Glomerular visceral epithelial cell (primary cell): ENCODE data around the gene FOXI2.

Experiments used
- DNase-seq: peaks from one replicate; pipeline ENCODE4 v3.0.0-alpha.2; 2016; ENCODE audit errors: extremely low spot score

FOXI2 gene

GRCh38 chr10:127736915-127737562 lies at the start of gene FOXI2:
Gene FOXI2, plus strand, starts transcription at chr10:127737185. Its CDS starts 89 bp downstream, at chr10:127737274.
- DNase-seq, result no peak

GRCh38 chr10:127687548-127687947 lies 49.4 kb upstream of the FOXI2 start:
- no peak for DNase-seq

GRCh38 chr10:127690176-127690835 lies 46.7 kb upstream of the FOXI2 start:
- DNase-seq, result no peak

- DNase-seq, result peak; percentile 35
These were observed 42.3 kb upstream of the FOXI2 start for GRCh38 chr10:127694580-127695193.

GRCh38 chr10:127695431-127695830 lies 41.6 kb upstream of the FOXI2 start:
- DNase-seq, result no peak

GRCh38 chr10:127698886-127699285 lies 38.1 kb upstream of the FOXI2 start:
- DNase-seq, result no peak

- DNase-seq, result no peak
These were observed 37.7 kb upstream of the FOXI2 start for GRCh38 chr10:127699311-127699710.

GRCh38 chr10:127702271-127702670 lies 34.7 kb upstream of the FOXI2 start:
- DNase-seq, result no peak

GRCh38 chr10:127715249-127715648 lies 21.7 kb upstream of the FOXI2 start:
- DNase-seq, result no peak

- no peak for DNase-seq
These were observed 21.1 kb upstream of the FOXI2 start for GRCh38 chr10:127715782-127716378.

- DNase-seq, result no peak
These were observed 16.8 kb upstream of the FOXI2 start for GRCh38 chr10:127720142-127720541.

GRCh38 chr10:127720903-127721302 lies 16.1 kb upstream of the FOXI2 start:
- no peak for DNase-seq

- DNase-seq, result no peak
These were observed 2.2 kb upstream of the FOXI2 start for GRCh38 chr10:127734753-127735152.

GRCh38 chr10:127735156-127735555 lies 1.8 kb upstream of the FOXI2 start:
- no peak for DNase-seq

GRCh38 chr10:127735723-127736221 lies 1.2 kb upstream of the FOXI2 start:
- no peak for DNase-seq

- DNase-seq, result no peak
These were observed 617 bp upstream of the FOXI2 start for GRCh38 chr10:127736222-127736914.

- no peak for DNase-seq
These were observed 852 bp downstream of the FOXI2 start for GRCh38 chr10:127737563-127738511.

- no peak for DNase-seq
These were observed 1.8 kb downstream of the FOXI2 start for GRCh38 chr10:127738512-127739424.

- DNase-seq, result no peak
These were observed 2.9 kb downstream of the FOXI2 start for GRCh38 chr10:127739908-127740307.

- DNase-seq, result no peak
These were observed 3.6 kb downstream of the FOXI2 start for GRCh38 chr10:127740596-127740995.
